ENCODE results near the gene LIPG.
"Not testable (repeated sequence)": the region's sequence is repeated elsewhere in the genome, so short reads cannot be mapped to it uniquely, and the experiment has no call there.

The LIPG gene

GRCh38 chr18:49565612-49566011 is 3.8 kb downstream of the LIPG start:
- no peak for DNase-seq (ENCODE audit: extremely low read depth, low read depth)
- TF ChIP-seq CTCF (IDR thresholded peaks at IDR 0.05; ENCODE audit: low read depth, low read length) = no peak

- no peak for DNase-seq (ENCODE audit: extremely low read depth, low read depth)
- no peak for TF ChIP-seq CTCF (IDR thresholded peaks at IDR 0.05; ENCODE audit: low read depth, low read length)
Observed at GRCh38 chr18:49566217-49566770, 4.4 kb downstream of the LIPG start.

GRCh38 chr18:49566985-49567384 is 5.1 kb downstream of the LIPG start:
- no peak for DNase-seq (ENCODE audit: extremely low read depth, low read depth)
- no peak for TF ChIP-seq CTCF (IDR thresholded peaks at IDR 0.05; ENCODE audit: low read depth, low read length)

- DNase-seq (ENCODE audit: extremely low read depth, low read depth) = no peak
- no peak for TF ChIP-seq CTCF (IDR thresholded peaks at IDR 0.05; ENCODE audit: low read depth, low read length)
Observed at GRCh38 chr18:49569724-49570123, 7.9 kb downstream of the LIPG start.

- no peak for TF ChIP-seq CTCF (IDR thresholded peaks at IDR 0.05; ENCODE audit: low read depth, low read length)
- no peak for DNase-seq (ENCODE audit: extremely low read depth, low read depth)
Observed at GRCh38 chr18:49570836-49571235, 9.0 kb downstream of the LIPG start.

GRCh38 chr18:49572611-49573345 is 10.9 kb downstream of the LIPG start:
- TF ChIP-seq CTCF (IDR thresholded peaks at IDR 0.05; ENCODE audit: low read depth, low read length) = no peak
- no peak for DNase-seq (ENCODE audit: extremely low read depth, low read depth)

GRCh38 chr18:49573835-49574234 is 12.0 kb downstream of the LIPG start:
- DNase-seq (ENCODE audit: extremely low read depth, low read depth) = no peak
- TF ChIP-seq CTCF (IDR thresholded peaks at IDR 0.05; ENCODE audit: low read depth, low read length) = no peak

- not testable (repeated sequence) for DNase-seq (ENCODE audit: extremely low read depth, low read depth)
Observed at GRCh38 chr18:49579041-49579440, 17.2 kb downstream of the LIPG start.

- not testable (repeated sequence) for DNase-seq (ENCODE audit: extremely low read depth, low read depth)
Observed at GRCh38 chr18:49579583-49579982, 17.7 kb downstream of the LIPG start.
